GM19193 (cell line): Measurements from ENCODE around the gene TMEM40.

ENCODE experiments used
- POLR2A ChIP-seq: IDR thresholded peaks from 4 replicates; pipeline ENCODE4 v1.6.1; 2011; ENCODE audit not compliant: insufficient read depth, insufficient read length; ENCODE audit errors: extremely low read depth

TMEM40 gene

GRCh38 chr3:12785096-12785495 lies 26.0 kb upstream of the TMEM40 start:
- TF ChIP-seq POLR2A = no peak

- TF ChIP-seq POLR2A = no peak
Observed at GRCh38 chr3:12782172-12782815, 23.2 kb upstream of the TMEM40 start.

GRCh38 chr3:12780751-12781150 lies 21.7 kb upstream of the TMEM40 start:
- TF ChIP-seq POLR2A = no peak

GRCh38 chr3:12777171-12777570 lies 18.1 kb upstream of the TMEM40 start:
- TF ChIP-seq POLR2A = no peak

- TF ChIP-seq POLR2A = no peak
Observed at GRCh38 chr3:12775226-12775625, 16.2 kb upstream of the TMEM40 start.

GRCh38 chr3:12774619-12775018 lies 15.6 kb upstream of the TMEM40 start:
- no peak for TF ChIP-seq POLR2A

- TF ChIP-seq POLR2A = no peak
Observed at GRCh38 chr3:12773710-12774086, 14.6 kb upstream of the TMEM40 start.

GRCh38 chr3:12773030-12773709 lies 14.1 kb upstream of the TMEM40 start:
- no peak for TF ChIP-seq POLR2A

GRCh38 chr3:12772462-12772861 lies 13.4 kb upstream of the TMEM40 start:
- no peak for TF ChIP-seq POLR2A

GRCh38 chr3:12771236-12771635 lies 12.2 kb upstream of the TMEM40 start:
- TF ChIP-seq POLR2A = no peak

GRCh38 chr3:12769761-12770160 lies 10.7 kb upstream of the TMEM40 start:
- no peak for TF ChIP-seq POLR2A

GRCh38 chr3:12768579-12769527 lies 9.8 kb upstream of the TMEM40 start:
- no peak for TF ChIP-seq POLR2A

- TF ChIP-seq POLR2A = no peak
Observed at GRCh38 chr3:12766541-12766940, 7.5 kb upstream of the TMEM40 start.

- no peak for TF ChIP-seq POLR2A
Observed at GRCh38 chr3:12764171-12764776, 5.2 kb upstream of the TMEM40 start.

- TF ChIP-seq POLR2A = no peak
Observed at GRCh38 chr3:12759693-12760565, 870 bp upstream of the TMEM40 start.
